OCI-LY7 (cell line): ENCODE results near the gene ITGA5. TPM values are rescaled to one million over a fixed set of nuclear protein-coding genes. Genes with fewer than 3 reads are reported as not detected.

Experiments
- BruUV-seq: library from RNA; stranded (reverse); fragments of 400-500 nt; replicated peaks from 2 replicates; lab custom pipeline; 2021; lab: Mats Ljungman, UMichigan
- CTCF ChIA-PET: fragments of 300-600 bp; sonication (Branson Sonifier 250); formaldehyde crosslinking; loops from one replicate; lab custom pipeline; 2022; ENCODE audit warnings: antibody characterized with exemption; ENCODE audit not compliant: unreplicated experiment; lab: Charles Lee
- POLR2A ChIA-PET: fragments of 300-600 bp; sonication (Branson Sonifier 250); formaldehyde crosslinking; loops from one replicate; lab custom pipeline; 2022; ENCODE audit warnings: antibody characterized with exemption; lab: Charles Lee
- DNase-seq: peaks from one replicate; pipeline ENCODE4 v3.0.0-alpha.2; 2015; ENCODE audit warnings: low spot score
- H2AFZ ChIP-seq: fragments of 200-600 bp; sonication (generic), shearing (Covaris generic); 2 replicates; pipeline ENCODE4 v1.6.1; 2014; ENCODE audit warnings: mild to moderate bottlenecking, antibody characterized with exemption, low read length, moderate library complexity
- H3K27ac ChIP-seq: fragments of 200-600 bp; sonication (generic); 2 replicates; pipeline ENCODE4 v1.5.1; 2014; ENCODE audit warnings: mixed run types, low read depth, mild to moderate bottlenecking, moderate library complexity, low read length, inconsistent platforms; ENCODE audit not compliant: poor library complexity, severe bottlenecking
- H3K36me3 ChIP-seq: fragments of 200-600 bp; sonication (generic); 2 replicates; pipeline ENCODE4 v1.6.1; 2014; ENCODE audit warnings: mild to moderate bottlenecking, antibody characterized with exemption, low read length, moderate library complexity, mixed read lengths; ENCODE audit not compliant: insufficient read depth
- H3K4me1 ChIP-seq: fragments of 200-600 bp; sonication (generic); 2 replicates; pipeline ENCODE4 v1.5.1; 2014; ENCODE audit warnings: mild to moderate bottlenecking, low read length; ENCODE audit not compliant: insufficient read depth, poor library complexity, severe bottlenecking
- H3K4me2 ChIP-seq: fragments of 200-600 bp; sonication (generic); 2 replicates; pipeline ENCODE4 v1.6.1; 2014; ENCODE audit warnings: mild to moderate bottlenecking, low read length
- H3K4me3 ChIP-seq: fragments of 200-600 bp; sonication (generic); 2 replicates; pipeline ENCODE4 v1.5.1; 2014; ENCODE audit warnings: mild to moderate bottlenecking, low read depth, low read length; ENCODE audit not compliant: poor library complexity, severe bottlenecking
- H3K79me2 ChIP-seq: fragments of 200-600 bp; sonication (generic); 2 replicates; pipeline ENCODE4 v1.6.1; 2016; ENCODE audit warnings: low read depth, mild to moderate bottlenecking, low read length, moderate library complexity, mixed read lengths; ENCODE audit not compliant: insufficient read depth
- H3K9me2 ChIP-seq: fragments of 200-600 bp; sonication (generic); 2 replicates; pipeline ENCODE4 v1.6.1; 2016; ENCODE audit warnings: mild to moderate bottlenecking, low read length, mixed read lengths; ENCODE audit not compliant: insufficient read depth
- H3K9me3 ChIP-seq: fragments of 200-600 bp; sonication (generic); 2 replicates; pipeline ENCODE4 v1.6.1; 2014; ENCODE audit warnings: mild to moderate bottlenecking, mixed run types, low read length, mixed read lengths
- H4K20me1 ChIP-seq: fragments of 200-600 bp; sonication (generic); 2 replicates; pipeline ENCODE4 v1.6.1; 2014; ENCODE audit warnings: mild to moderate bottlenecking, antibody characterized with exemption, low read length, moderate library complexity, mixed read lengths; ENCODE audit not compliant: insufficient read depth
- CTCF ChIP-seq: fragments of 200-600 bp; sonication (generic); conservative IDR thresholded peaks from 2 replicates; pipeline ENCODE4 v1.5.1; 2014; ENCODE audit warnings: mild to moderate bottlenecking, antibody characterized with exemption, low read length, moderate library complexity, mixed read lengths
- EZH2phosphoT487 ChIP-seq: fragments of 200-600 bp; sonication (generic); IDR thresholded peaks from 2 replicates; pipeline ENCODE4 v1.6.1; 2018; ENCODE audit warnings: low read depth, borderline replicate concordance, mild to moderate bottlenecking, mixed run types, antibody characterized with exemption, low read length, moderate library complexity, mixed read lengths
- intact Hi-C: fragments of 100-400 bp; cut with micrococcal nuclease; formaldehyde crosslinking; loops from one replicate; pipeline ENCODE4 v1.10.0; 2022; ENCODE audit not compliant: unreplicated experiment
- total RNA-seq, 2 experiments: library from RNA; depleted of rRNA in 1 of 2; stranded (reverse); fragments of >200 nt in 1 of 2; shearing (Covaris generic) in 1 of 2; gene quantifications; 2 replicates each; pipeline ENCODE4 v1.2.3, GENCODE V29; 2014 to 2022

The ITGA5 gene
- total RNA-seq, 2 experiments from 2014 or later, result 0.06 to 0.34 TPM

- intact Hi-C loops, result no loop called here
- TF ChIP-seq EZH2phosphoT487 (no peak), CTCF (no peak)
- Histone ChIP-seq H3K9me3 (no peaks in the 10 kb centered on the region), H4K20me1 (no peaks in the 10 kb centered on the region), H3K9me2 (no peaks in the 10 kb centered on the region), H3K4me2 (no peak overlapping the region), H2AFZ (no peak overlapping the region), H3K36me3 (no peaks in the 10 kb centered on the region), H3K27ac (no peak overlapping the region), H3K4me1 (peaks cover 57% of the 10 kb centered on the region), H3K4me3 (no peak overlapping the region), H3K79me2 (no peaks in the 10 kb centered on the region)
- CTCF ChIA-PET, result interaction anchor here (1.1 to 1.2 kb wide), 2 partner anchors 9 to 11 kb away, joined by 6 to 7 read pairs; no protein-coding TSS in a partner anchor
- BruUV-seq, result no TSS peak
- DNase-seq, result no peak
- POLR2A ChIA-PET, result no interaction called here
These were observed 30.6 kb downstream of the ITGA5 start for GRCh38 chr12:54388237-54389133.

GRCh38 chr12:54387114-54387467, 32.0 kb downstream of the ITGA5 start:
- H3K79me2 ChIP-seq, result no peaks in the 10 kb centered on the region
- no peak overlapping the region for H3K4me3 ChIP-seq
- no peaks in the 10 kb centered on the region for H3K9me3 ChIP-seq
- no peak overlapping the region for H3K27ac ChIP-seq
- H3K36me3 ChIP-seq, result no peaks in the 10 kb centered on the region
- no peak for DNase-seq
- ChIA-PET CTCF (no interaction called here), POLR2A (interaction anchor here (0.8 to 1.0 kb wide), 3 partner anchors 9 to 634 kb away, joined by 3 read pairs; no protein-coding TSS in a partner anchor)
- BruUV-seq, result no TSS peak
- no peak for TF ChIP-seq EZH2phosphoT487
- H3K4me1 ChIP-seq, result peaks cover 48% of the 10 kb centered on the region
- H2AFZ ChIP-seq, result no peak overlapping the region
- H4K20me1 ChIP-seq, result no peaks in the 10 kb centered on the region
- intact Hi-C loops, result no loop called here
- H3K4me2 ChIP-seq, result no peak overlapping the region
- no peaks in the 10 kb centered on the region for H3K9me2 ChIP-seq

GRCh38 chr12:54386403-54387113, 32.5 kb downstream of the ITGA5 start:
- no peaks in the 10 kb centered on the region for H4K20me1 ChIP-seq
- no peak overlapping the region for H3K4me3 ChIP-seq
- H2AFZ ChIP-seq, result no peak overlapping the region
- no peaks in the 10 kb centered on the region for H3K9me3 ChIP-seq
- H3K4me1 ChIP-seq, result peaks cover 45% of the 10 kb centered on the region
- TF ChIP-seq CTCF (no peak), EZH2phosphoT487 (no peak)
- ChIA-PET CTCF (interaction anchor here (0.6 to 0.8 kb wide), 2 partner anchors 13 to 29 kb away, joined by 3 read pairs; no protein-coding TSS in a partner anchor), POLR2A (interaction anchor here (0.8 to 1.0 kb wide), 3 partner anchors 8 to 633 kb away, joined by 3 read pairs; no protein-coding TSS in a partner anchor)
- H3K4me2 ChIP-seq, result no peak overlapping the region
- no peak for DNase-seq
- no peak overlapping the region for H3K27ac ChIP-seq
- intact Hi-C loops, result no loop called here
- no peaks in the 10 kb centered on the region for H3K9me2 ChIP-seq
- H3K79me2 ChIP-seq, result no peaks in the 10 kb centered on the region
- no peaks in the 10 kb centered on the region for H3K36me3 ChIP-seq
- BruUV-seq, result no TSS peak
